Pulmonary artery endothelial cell (primary cell): ENCODE results near the gene SOBP. TPM values are rescaled to one million over a fixed set of nuclear protein-coding genes. Genes with fewer than 3 reads are reported as not detected.

Source experiments
- DNase-seq: peaks from one replicate; pipeline ENCODE4 v3.0.0-alpha.2; 2011; ENCODE audit warnings: low read depth, low spot score
- total RNA-seq: library from RNA; depleted of rRNA; stranded (reverse); fragments of >200 nt; gene quantifications from 2 replicates; pipeline ENCODE4 v1.2.3, GENCODE V29; 2014

SOBP gene
- total RNA-seq, 1 donor from 2014 or later = 2.8 TPM

DNA sequence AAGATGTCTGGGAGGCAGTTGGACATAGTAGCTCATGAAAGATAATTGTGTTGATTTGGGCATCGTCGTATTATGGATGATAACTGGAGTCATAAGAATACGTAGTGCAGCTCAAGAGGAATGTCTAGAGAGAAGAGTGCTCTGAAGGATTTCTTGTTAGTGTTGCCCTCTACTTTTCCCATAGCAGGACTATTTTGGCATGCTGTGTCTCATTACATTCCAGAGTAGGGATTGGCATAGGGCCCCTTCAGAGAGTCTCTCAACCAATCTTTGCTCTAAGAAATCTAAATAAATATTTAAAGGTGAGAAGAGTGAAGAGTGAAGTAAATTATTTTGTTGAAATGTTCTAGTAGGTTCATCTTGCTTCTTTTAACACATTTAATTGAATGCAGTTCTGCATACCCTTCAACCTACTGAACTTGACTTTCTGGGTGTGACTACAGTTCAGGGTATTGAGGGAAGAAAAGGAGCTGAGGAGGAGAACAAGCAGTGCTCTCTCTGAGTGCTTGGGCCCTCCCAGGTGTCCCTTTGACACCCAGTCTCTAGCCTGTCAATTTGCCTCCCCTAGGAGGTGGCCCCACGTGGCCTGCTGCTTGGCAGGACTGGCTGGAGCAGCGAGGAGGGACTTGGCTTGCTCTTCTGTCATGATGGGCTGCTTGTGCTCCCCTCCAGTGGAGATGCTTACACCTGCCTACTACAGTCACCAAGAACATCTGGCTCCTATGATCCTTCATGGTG, 33.3 kb downstream of the SOBP start:
- DNase-seq = no peak

DNA sequence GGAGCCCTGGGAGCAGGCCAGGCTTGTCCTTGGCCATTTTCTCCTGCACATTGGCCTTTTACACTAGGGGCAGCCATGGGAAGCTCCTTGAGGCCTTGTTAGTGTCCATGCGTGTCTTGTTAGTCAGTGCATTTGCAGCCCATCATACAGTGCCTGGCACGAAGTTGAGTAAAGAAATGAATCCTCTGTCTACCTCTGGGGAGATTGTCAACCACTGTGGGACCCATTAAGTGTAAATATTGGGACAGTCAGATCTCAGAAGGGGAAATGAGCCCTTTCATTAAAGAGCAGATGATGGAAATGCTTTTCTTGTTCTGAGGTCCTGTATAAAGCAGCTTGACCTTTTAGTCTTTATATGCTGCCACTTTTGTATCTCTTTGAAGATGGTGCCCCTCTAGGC, 33.9 kb downstream of the SOBP start:
- no peak for DNase-seq

- DNase-seq = no peak
Observed at GRCh38 chr6:107524626-107525025, 34.7 kb downstream of the SOBP start.

DNA sequence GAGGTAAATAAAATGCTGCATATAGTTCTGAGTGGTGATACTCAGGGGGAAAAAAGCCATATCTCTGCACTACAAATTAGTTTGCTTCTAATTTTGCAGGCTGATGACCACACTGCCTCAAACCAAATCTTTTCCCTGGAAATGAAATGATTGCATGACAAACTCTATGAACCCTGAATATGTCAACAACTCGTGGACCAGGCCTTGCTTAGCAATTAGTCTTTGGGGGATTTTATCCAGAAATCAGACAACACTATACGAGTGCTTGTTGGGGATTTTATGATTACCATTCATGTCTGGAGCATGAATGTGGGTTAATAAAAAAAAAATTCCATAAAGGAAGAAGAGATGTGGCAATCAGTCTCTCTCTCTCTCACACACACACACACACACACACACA, 42.0 kb downstream of the SOBP start:
- DNase-seq = no peak

- DNase-seq = no peak
Observed at GRCh38 chr6:107532706-107533105, 42.8 kb downstream of the SOBP start.

DNA sequence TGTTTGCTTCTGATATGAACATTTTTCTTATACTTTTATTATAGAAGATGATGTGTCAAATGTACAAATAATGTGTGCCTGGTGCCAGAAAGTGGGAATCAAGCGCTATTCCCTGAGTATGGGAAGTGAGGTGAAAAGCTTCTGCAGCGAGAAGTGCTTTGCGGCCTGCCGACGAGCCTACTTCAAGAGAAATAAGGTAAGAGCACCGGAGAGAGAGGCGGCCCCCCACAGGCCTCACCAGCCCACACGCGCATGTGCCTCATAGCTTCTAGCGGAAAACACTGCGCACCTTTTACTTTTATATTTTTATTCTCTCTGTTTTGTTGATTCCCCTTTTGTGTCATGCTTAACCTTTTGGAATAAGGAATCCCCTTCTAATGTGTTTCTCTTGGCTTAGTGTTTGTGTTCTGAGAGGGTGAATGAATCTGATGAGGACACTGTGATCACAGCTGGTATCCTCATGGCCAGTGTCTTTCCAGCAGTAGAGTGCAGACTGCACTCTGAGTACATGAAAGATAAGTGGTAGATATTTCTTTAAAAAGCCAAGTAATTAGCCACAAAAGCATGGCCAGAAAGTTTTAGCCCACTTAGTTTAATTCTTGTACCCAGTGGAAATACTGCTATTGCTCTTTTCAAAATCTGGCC, 43.6 kb downstream of the SOBP start:
- DNase-seq = no peak

DNA sequence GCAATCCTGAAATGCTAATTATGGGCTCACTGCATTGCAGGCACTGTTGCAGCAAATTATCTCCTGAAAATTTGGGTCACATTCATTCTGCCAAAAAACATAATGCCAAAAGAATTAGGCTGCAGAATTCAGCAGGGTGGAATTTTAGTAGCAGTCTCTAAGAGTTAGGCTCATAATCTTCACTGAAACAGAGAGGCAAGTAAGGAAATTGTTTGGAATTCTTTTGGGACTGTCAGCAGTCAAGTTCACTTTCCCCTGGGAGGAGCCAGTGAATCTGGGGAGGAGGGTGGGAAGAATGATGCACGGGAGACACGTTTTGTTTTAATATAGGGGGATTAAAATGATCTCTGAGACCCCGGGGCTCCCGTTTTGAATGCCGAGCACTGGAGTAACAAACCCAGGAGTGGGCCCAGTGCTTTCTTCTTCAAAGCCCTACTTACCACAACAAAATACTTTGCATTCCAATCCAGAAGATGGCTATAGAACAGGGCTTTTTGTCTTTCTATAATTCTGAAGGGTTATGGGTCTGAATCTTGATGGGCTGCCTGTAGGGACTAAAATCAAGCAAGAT, 44.7 kb downstream of the SOBP start:
- no peak for DNase-seq

DNA sequence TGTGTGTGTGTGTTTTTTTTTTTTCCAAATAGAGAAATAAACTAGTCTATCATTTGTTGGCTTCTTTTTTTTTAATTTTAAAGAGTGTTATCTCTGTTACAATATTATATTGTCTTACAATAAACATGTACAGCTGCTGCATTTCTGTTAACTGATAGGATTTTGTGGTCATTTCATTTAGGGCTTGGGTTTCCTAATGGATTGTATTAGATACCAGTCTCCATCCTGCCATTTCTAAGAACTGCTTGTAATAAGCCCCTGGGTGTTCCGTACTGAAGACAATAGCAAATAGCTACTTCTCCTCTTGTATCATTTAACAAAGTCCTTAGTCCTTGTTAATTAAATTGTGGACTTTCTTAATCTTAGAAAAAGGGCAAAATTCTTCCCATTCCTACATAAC, 45.7 kb downstream of the SOBP start:
- no peak for DNase-seq

DNA sequence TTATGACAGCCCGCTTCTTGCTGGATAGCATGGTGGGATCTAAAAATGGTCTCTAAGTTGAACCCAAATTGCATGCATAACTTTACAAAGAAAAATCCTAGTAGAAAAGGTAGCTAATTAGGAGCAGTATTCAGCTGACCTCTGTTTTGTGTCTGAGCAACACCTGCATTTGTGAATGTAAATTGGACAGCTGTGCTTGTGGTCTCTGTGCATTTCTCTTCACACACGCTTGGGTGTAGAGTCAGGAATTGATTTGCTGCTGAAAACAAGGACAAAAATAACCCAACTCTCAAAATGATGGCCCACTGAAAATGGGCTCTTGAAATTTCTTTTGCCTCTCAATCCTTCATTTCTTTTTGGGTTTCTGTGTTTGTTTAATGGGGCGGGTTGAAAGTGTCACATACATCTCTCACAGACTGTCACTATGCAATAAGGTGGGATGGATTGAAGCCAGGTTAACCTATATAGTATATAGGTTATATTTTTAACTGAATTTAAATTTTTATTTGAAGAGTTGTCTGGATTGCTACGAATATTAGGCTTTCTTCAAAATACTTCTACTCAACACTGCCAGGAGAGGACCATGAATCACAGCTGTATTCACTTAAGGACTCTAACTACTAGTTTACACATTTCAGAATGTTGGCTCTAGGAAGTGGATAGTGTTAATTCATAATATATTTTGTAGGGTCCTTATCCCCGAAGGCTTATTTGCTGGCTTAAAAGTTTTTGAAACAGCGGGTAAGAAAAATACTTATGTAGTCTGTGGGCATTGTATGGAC, 46.5 kb downstream of the SOBP start:
- no peak for DNase-seq

GRCh38 chr6:107537559-107537958, 47.6 kb downstream of the SOBP start:
- no peak for DNase-seq

DNA sequence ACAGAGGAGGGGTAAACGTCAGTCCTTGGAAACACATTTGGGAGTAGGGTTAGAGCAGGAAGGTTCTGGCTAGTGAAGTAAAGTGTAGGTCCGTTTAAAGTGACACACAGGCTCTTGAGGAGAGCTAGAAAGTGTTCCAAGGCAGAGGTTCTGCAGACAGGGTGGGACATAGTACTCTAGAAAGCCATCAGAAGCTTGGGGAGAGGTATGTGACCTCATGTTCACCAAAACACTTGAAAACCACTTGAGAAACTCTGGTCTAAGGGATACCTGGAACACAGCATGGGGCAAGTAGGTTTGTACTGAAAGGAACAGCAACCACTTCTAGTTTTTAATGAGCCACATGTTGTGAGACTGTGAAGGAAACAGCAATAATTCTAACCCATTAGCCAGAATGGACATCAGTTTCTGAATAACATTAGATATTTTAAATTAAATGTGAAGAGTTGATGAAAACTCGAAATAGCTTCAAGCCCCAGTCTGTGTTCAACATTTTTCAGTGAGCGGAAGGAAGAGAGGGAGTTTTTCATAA, 49.0 kb downstream of the SOBP start:
- no peak for DNase-seq

- DNase-seq = no peak
Observed at GRCh38 chr6:107539409-107539808, 49.5 kb downstream of the SOBP start.

GRCh38 chr6:107539849-107540464, 50.0 kb downstream of the SOBP start:
- no peak for DNase-seq

DNA sequence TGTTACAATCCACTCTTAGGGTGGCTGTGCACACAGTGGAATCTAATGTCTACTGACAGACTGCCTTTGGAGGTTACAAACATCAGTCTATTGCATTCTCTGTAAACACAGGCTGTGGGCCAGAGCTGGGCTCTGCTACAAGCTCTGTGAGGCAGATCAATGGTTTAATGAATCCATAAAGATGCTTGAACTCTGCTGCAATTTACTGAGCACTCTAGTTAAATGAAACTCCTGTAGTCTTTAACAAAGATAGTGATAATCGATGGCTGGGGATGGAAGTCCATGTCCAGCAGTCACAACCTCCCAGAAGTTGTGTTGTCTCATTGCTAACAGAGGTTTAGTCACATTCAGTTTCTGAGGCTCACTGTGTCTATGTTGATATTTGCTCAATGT, 50.5 kb downstream of the SOBP start:
- DNase-seq = no peak

DNA sequence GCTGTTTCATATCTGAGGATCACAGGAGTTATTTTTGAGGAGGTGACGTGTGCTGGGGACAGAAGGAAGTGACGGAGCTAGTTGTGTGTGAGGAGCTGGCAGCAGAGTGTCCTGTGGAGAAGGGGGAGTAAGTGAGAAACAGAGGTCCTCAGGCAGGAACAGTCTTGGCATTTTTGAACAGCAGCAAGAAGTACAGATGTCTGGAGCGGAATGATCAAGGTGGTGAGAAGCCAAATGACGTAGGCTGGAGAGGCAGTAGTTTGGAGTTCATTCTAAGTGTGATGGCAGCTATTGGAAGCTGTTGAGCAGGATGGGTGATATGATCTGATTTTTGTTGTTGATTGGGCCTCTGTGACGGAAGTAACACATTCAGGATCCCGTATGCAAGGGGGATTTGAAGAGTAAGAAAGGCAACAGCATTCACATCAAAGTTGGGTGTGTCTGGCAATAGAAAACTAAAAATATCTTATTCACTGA, 52.3 kb downstream of the SOBP start:
- no peak for DNase-seq

GRCh38 chr6:107543088-107543487, 53.2 kb downstream of the SOBP start:
- DNase-seq = no peak

DNA sequence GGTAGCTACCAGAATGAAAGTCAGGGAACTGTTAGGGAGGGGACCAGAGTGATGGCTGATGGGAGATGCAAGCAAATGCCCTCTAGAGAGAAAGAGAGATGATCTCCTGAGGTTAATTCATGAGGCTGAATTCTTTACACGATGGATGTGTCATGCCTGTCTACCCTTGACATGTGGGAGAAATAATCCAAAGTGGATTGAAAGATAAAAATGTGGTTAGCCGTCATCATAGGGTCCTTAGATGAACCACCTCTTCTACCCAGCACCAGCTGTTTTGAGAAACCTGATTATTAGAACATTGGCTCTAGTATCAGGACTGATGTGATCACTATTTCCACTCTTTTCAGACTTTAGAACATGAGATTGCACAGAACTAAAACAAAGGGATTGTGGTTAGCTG, 53.6 kb downstream of the SOBP start:
- DNase-seq = no peak

GRCh38 chr6:107545763-107546162, 55.8 kb downstream of the SOBP start:
- no peak for DNase-seq

DNA sequence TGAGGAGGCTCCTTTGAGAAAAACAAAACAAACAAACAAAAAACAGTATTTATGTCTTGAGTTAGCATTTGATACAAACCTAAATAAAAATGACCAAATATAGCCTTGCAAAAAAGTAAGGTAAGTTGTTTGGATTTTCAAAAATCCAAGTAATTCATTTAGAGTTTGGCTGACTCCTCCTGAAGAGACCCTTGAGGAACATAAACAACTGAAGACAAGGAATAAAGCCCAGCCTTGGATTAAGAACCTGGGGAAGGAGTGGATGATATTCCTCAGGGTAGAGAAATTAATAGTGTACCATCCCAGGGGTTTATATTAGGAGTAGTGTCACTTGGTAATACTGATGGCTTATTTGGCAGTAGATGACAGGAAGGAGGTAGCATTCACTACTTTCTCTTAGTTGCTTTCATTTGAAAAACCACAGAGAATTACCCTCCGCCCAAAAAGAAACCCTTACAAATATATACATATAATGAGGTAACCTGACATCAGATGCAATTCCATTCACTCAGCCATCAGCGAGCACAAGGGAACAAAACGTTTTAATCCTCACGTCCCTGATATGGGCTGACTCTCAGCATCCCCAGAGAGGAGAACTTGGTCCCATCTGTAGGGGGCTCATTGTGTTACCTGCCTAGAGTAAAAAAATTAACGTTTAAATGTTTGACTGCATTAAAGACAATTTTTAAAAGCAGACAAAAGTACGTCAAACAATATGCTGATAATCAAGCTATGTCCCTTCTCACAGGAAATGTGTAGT, 57.0 kb downstream of the SOBP start:
- DNase-seq = no peak

- no peak for DNase-seq
Observed at GRCh38 chr6:107547451-107547840, 57.5 kb downstream of the SOBP start.
